Astrocyte (in vitro differentiated cells and primary cell): ENCODE measurements around the gene KRT12.

Source experiments
- EZH2 ChIP-seq: IDR thresholded peaks from 2 replicates; pipeline ENCODE4 v1.6.1; 2012; ENCODE audit warnings: mild to moderate bottlenecking, low read length, inconsistent platforms; ENCODE audit not compliant: insufficient read depth
- TF ChIP-seq, protein P1 (sequence below): IDR thresholded peaks from 2 replicates; pipeline ENCODE4 v1.5.1; 2011; ENCODE audit warnings: low read depth, mild to moderate bottlenecking, inconsistent platforms, low read length, moderate library complexity; ENCODE audit not compliant: insufficient read depth

DNA sequence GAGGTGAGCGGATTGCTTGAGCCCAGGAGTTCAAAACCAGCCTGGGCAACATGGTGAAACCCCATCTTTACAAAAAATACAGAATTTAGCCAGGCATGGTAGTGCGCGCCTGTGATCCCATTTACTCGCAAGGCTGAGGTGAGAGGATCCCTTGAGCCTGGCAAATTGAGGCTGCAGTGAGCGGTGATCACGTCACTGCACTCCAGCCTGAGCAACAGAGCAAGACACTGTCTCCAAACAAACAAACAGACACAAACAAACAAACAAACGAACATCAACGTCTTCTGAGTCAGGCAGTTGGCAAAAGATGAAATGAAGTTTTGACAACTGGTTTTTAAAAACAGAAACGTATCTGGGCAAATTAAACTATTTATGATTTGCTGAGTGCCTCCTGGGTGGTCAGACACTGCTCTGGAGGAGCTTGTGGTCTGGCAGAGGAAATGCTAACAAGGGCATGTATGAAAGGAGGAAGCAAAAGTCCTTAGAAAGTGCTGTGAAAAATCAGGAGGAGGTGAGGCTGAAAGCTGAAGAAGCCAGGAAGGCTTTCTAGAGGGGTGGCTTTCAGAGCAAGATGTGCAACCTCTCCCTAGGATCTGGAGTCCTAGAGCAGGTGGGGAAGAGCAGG is 28.2 kb upstream of the KRT12 start:
- TF ChIP-seq, protein P1, sequence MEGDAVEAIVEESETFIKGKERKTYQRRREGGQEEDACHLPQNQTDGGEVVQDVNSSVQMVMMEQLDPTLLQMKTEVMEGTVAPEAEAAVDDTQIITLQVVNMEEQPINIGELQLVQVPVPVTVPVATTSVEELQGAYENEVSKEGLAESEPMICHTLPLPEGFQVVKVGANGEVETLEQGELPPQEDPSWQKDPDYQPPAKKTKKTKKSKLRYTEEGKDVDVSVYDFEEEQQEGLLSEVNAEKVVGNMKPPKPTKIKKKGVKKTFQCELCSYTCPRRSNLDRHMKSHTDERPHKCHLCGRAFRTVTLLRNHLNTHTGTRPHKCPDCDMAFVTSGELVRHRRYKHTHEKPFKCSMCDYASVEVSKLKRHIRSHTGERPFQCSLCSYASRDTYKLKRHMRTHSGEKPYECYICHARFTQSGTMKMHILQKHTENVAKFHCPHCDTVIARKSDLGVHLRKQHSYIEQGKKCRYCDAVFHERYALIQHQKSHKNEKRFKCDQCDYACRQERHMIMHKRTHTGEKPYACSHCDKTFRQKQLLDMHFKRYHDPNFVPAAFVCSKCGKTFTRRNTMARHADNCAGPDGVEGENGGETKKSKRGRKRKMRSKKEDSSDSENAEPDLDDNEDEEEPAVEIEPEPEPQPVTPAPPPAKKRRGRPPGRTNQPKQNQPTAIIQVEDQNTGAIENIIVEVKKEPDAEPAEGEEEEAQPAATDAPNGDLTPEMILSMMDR = no peak
- TF ChIP-seq EZH2 = no peak
